ENCODE results near the gene TOB1. TPM values are rescaled to one million over a fixed set of nuclear protein-coding genes. Genes with fewer than 3 reads are reported as not detected.

The TOB1 gene
- total and polyA plus RNA-seq, 10 donors, result 6.3 to 42.3 (median 23.1) TPM

DNA sequence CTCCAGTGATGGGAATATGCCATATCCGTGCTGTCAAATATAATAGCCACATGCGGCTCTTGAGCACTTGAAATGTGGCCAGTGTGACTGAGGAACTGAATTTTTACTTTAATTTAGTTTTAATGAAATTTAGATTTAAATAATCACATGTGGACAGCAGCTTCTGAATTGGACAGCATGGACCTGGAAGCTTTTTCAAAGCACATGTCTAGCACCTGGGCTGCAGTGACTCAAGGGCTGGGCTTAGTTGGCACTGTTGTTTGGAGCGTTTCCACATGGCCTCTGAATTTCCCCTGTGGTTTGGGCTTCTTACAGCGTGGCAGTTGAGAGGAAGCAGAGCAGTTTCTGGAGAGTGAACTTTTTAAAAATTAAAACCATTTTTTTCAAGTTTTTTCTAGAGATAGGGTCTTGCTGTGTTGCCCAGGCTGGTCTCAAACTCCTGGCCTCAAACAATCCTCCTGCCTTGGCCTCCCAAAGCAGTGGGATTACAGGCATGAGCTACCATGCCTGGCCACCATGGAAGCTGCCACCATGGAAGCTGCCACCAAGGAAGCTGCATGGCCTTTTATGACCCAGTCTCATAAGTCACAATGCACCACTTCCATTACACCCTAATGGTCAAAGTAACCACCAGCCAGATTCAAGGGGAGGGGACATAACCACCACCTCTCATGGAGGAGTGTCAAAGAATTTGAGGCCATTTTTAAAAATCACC is 6.7 kb upstream of the TOB1 start:
- intact Hi-C loops (cut with DNase I; ENCODE audit: low total_unique reads), result no loop called here
- TF ChIP-seq, protein P1, sequence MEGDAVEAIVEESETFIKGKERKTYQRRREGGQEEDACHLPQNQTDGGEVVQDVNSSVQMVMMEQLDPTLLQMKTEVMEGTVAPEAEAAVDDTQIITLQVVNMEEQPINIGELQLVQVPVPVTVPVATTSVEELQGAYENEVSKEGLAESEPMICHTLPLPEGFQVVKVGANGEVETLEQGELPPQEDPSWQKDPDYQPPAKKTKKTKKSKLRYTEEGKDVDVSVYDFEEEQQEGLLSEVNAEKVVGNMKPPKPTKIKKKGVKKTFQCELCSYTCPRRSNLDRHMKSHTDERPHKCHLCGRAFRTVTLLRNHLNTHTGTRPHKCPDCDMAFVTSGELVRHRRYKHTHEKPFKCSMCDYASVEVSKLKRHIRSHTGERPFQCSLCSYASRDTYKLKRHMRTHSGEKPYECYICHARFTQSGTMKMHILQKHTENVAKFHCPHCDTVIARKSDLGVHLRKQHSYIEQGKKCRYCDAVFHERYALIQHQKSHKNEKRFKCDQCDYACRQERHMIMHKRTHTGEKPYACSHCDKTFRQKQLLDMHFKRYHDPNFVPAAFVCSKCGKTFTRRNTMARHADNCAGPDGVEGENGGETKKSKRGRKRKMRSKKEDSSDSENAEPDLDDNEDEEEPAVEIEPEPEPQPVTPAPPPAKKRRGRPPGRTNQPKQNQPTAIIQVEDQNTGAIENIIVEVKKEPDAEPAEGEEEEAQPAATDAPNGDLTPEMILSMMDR (IDR thresholded peaks at IDR 0.05 in 8 of 11, conservative IDR thresholded peaks at IDR 0.05 in 3 of 11), result no peak
- TF ChIP-seq POLR2A (IDR thresholded peaks at IDR 0.05) (no peak), POLR2AphosphoS5 (IDR thresholded peaks at IDR 0.05) (no peak)
- no peak for DNase-seq
- Histone ChIP-seq H3K9me3 (no peaks in the 10 kb centered on the region), H3K4me1 (peaks cover 18 to 47% (median 36%) of the 10 kb centered on the region in 6 donors), H3K27ac (no peak overlapping the region), H3K36me3 (no peaks in the 10 kb centered on the region), H3K4me3 (no peak overlapping the region), H3K27me3 (replicated peaks in 1 of 7) (no peaks in the 10 kb centered on the region)
- WGBS, 5 donors, result 19 to 37% (median 30%) methylated on average over 4 of the region's 4 CpGs

DNA sequence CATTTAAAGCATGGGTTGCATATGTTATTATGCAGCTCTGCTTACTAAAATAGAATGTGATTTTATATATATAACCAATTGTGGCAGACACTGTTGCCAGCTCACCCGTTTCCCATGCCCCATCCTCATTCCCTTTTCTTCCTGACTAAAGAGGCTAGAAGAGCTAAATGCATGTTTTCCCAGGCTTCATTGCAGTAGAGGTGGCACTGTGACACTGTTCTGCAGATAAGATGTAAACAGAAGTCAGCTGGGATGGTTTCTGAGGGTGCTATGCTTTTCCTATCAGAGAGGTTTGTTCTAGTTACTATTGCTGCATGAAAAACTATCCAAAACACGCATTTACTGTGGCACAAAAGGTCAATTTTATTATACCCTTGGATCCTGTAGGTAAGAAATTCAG is 5.7 kb upstream of the TOB1 start:
- TF ChIP-seq POLR2AphosphoS5 (IDR thresholded peaks at IDR 0.05) (no peak), POLR2A (IDR thresholded peaks at IDR 0.05) (no peak)
- TF ChIP-seq, protein P1 (IDR thresholded peaks at IDR 0.05 in 8 of 11, conservative IDR thresholded peaks at IDR 0.05 in 3 of 11), result no peak
- Histone ChIP-seq H3K27ac (no peak overlapping the region), H3K27me3 (replicated peaks in 1 of 7) (no peaks in the 10 kb centered on the region), H3K9me3 (no peaks in the 10 kb centered on the region), H3K36me3 (no peaks in the 10 kb centered on the region), H3K4me1 (peaks cover 18 to 52% (median 39%) of the 10 kb centered on the region in 6 donors), H3K4me3 (no peak overlapping the region)
- intact Hi-C loops (cut with DNase I; ENCODE audit: low total_unique reads), result no loop called here
- 43 to 57% (median 48%) methylated on average over 2 of the region's 2 CpGs for WGBS, 5 donors
- DNase-seq, result no peak

DNA sequence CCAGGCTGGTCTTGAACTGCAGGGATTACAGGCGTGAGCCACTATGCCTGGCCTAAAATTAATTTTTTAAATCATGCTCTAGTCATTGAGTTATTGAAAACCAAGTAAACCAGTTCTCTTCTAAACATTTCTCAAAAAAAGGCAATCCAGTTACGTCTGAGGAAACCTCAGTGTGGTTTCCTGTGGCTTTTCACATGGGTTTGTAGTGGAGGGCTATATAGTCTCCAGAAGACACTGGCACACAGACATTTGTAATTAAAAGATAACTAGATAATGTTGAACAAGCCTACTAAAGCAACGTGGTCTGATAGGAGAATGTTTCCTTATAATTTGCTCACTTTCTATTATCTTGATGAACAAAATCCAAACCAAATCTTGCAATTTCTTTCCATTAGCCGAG is 5.2 kb upstream of the TOB1 start:
- H3K27ac ChIP-seq, result peak overlapping the region in 1 of 8 donors; percentile 10
- WGBS, 5 donors, result 31 to 38% (median 31%) methylated on average over 4 of the region's 4 CpGs
- H3K4me3 ChIP-seq, result no peak overlapping the region
- H3K9me3 ChIP-seq, result no peaks in the 10 kb centered on the region
- H3K27me3 ChIP-seq (replicated peaks in 1 of 7), result no peaks in the 10 kb centered on the region
- H3K4me1 ChIP-seq, result peaks cover 18 to 52% (median 39%) of the 10 kb centered on the region in 6 donors
- TF ChIP-seq, protein P1 (IDR thresholded peaks at IDR 0.05 in 8 of 11, conservative IDR thresholded peaks at IDR 0.05 in 3 of 11), result no peak
- no peak for TF ChIP-seq POLR2AphosphoS5 (IDR thresholded peaks at IDR 0.05)
- TF ChIP-seq POLR2A (IDR thresholded peaks at IDR 0.05), result no peak
- intact Hi-C loops (cut with DNase I; ENCODE audit: low total_unique reads), result no loop called here
- no peak for DNase-seq
- H3K36me3 ChIP-seq, result no peaks in the 10 kb centered on the region

DNA sequence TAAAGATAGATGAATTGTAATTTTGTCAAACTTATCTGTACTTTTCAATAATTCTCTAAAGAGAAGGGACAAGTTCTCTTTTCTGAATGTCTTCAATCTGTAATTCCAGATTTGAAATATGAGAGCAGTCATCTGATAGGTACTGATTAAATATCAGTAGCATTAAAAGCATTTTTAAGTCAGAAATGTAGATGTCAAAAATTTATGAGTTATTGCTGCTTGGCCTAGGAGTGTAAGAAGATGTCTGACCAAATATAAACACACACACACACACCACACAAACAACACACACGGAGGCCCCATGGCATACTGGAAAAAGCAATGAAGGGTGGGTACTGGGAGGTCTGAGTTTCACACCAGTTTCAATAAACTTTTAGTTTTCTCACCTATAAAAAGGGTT is 2.4 kb upstream of the TOB1 start:
- Histone ChIP-seq H3K4me3 (peak overlapping the region in 3 of 8 donors; percentile 81 to 88 (median 84)), H3K9me3 (no peaks in the 10 kb centered on the region), H3K27me3 (replicated peaks in 1 of 7) (no peaks in the 10 kb centered on the region), H3K36me3 (peaks cover 0 to 1% (median under 1%) of the 10 kb centered on the region in 6 donors), H3K27ac (peak overlapping the region in 7 of 8 donors; percentile 99 to 100 (median 100)), H3K4me1 (peaks cover 27 to 68% (median 55%) of the 10 kb centered on the region in 6 donors)
- intact Hi-C loops (cut with DNase I; ENCODE audit: low total_unique reads), result no loop called here
- no peak for DNase-seq
- TF ChIP-seq POLR2AphosphoS5 (IDR thresholded peaks at IDR 0.05) (no peak), POLR2A (IDR thresholded peaks at IDR 0.05) (no peak)
- TF ChIP-seq, protein P1 (IDR thresholded peaks at IDR 0.05 in 8 of 11, conservative IDR thresholded peaks at IDR 0.05 in 3 of 11), result no peak
- 73 to 93% (median 86%) methylated on average over 1 of the region's 1 CpG for WGBS, 5 donors

All from spleen (tissue), 11 donors.